ENCODE results near the gene BCKDHA. TPM values are rescaled to one million over a fixed set of nuclear protein-coding genes. Genes with fewer than 3 reads are reported as not detected.
"Not testable (repeated sequence)": the region's sequence is repeated elsewhere in the genome, so short reads cannot be mapped to it uniquely, and the experiment has no call there.

The BCKDHA gene
- total and polyA plus RNA-seq, 2 donors (not counting 3 experiments of a cell fraction or from before 2014, with no cell fraction given), result 16.5 to 50.4 TPM

DNA sequence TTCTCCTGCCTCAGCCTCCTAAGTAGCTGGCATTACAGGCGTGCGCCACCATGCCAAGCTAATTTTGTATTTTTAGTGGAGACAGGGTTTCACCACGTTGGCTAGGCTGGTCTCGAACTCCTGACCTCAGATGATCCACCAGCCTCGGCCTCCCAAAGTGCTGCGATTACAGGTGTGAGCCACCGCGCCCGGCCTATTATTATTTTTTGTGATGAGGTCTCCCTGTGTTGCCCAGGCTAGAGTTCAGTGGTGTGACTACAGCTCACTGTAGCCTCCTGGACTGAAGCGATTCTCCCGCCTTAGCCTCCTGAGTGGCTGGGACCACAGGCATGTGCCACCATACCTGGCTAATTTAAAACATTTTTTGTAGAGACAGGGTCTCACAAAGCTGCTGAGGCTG is 37.8 kb downstream of the BCKDHA start:
- CTCF ChIA-PET, result interaction anchor here (1.2 to 3.8 kb wide), 3 partner anchors 13 to 128 kb away, joined by 4 to 23 read pairs (median 4); no protein-coding TSS in a partner anchor
- H3K36me3 ChIP-seq (ENCODE audit: control insufficient read depth in 2 of 2, extremely low read depth in 1 of 2, insufficient read depth in 2 of 2, low read length in 2 of 2), result peaks cover 0 to 17% of the 10 kb centered on the region in 2 experiments
- FAIRE-seq; H3K9me3 ChIP-seq (replicated peaks; ENCODE audit: control insufficient read depth, insufficient read depth, low read length); H3K27ac ChIP-seq (ENCODE audit: insufficient read depth, low read depth, low read length); POLR2A ChIA-PET; BruUV-seq (replicated peaks); H3K4me3 ChIP-seq (replicated peaks in 1 of 3; ENCODE audit: insufficient read depth in 1 of 3, low read depth in 1 of 3, low read length in 3 of 3); dilution Hi-C loops (cut with MboI; ENCODE audit: extremely low pct_ligation_motif_present, low sequenced_read_pairs); H3K9ac ChIP-seq (replicated peaks; ENCODE audit: extremely low read depth, insufficient read depth, low read length); H4K20me1 ChIP-seq (replicated peaks; ENCODE audit: control insufficient read depth, extremely low read depth, insufficient read depth, low read length); H3K4me1 ChIP-seq (ENCODE audit: control insufficient read depth, extremely low read depth, insufficient read depth, low read length); H3K9me1 ChIP-seq (replicated peaks; ENCODE audit: control insufficient read depth, extremely low read depth, insufficient read depth, low read length); H2AFZ ChIP-seq (ENCODE audit: low read depth, low read length); DNase-seq (ENCODE audit: low read depth, low spot score); H3K27me3 ChIP-seq (ENCODE audit: control insufficient read depth in 2 of 2, insufficient read depth in 2 of 2, low read length in 2 of 2); H3K79me2 ChIP-seq (ENCODE audit: control insufficient read depth, insufficient read depth, low read length); intact Hi-C loops (cut with micrococcal nuclease); H3K4me2 ChIP-seq (ENCODE audit: insufficient read depth, low read length): not testable (repeated sequence)

DNA sequence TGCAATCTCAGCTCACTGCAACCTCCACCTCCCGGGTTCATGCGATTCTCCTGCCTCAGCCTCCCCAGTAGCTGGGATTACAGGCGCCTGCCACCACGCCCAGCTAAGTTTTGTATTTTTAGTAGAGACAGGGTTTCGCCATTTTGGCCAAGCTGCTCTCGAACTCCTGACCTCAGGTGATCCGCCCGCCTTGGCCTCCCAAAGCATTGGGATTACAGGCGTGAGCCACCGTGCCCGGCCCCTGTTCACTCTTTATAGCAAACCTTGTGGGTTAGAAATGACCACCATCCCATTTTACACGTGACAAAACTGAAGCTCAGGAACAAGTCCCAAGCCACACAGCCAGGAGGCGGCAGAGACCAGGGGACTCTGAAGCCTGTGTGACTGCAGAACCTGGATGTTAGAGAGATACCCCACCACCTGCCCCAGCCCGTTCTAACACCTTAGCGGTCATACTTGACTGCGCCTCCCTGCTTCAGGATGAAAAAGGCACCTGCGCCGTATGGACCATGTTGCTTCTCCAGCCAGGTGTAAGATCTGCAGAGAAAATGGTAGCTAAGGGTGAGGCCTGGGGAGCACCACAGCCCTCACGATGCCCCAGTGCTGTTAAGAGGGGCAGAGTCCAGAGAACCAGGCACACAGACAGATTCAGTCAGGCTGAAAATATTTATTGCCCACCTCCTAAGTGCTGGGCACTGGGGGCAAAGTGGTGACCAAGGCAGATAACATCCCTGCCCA is 38.5 kb downstream of the BCKDHA start:
- Histone ChIP-seq H3K27ac (ENCODE audit: insufficient read depth, low read depth, low read length) (no peak overlapping the region), H3K9me3 (replicated peaks; ENCODE audit: control insufficient read depth, insufficient read depth, low read length) (no peaks in the 10 kb centered on the region), H2AFZ (ENCODE audit: low read depth, low read length) (no peak overlapping the region), H3K4me3 (replicated peaks in 1 of 3; ENCODE audit: insufficient read depth in 1 of 3, low read depth in 1 of 3, low read length in 3 of 3) (no peak overlapping the region), H4K20me1 (replicated peaks; ENCODE audit: control insufficient read depth, extremely low read depth, insufficient read depth, low read length) (no peaks in the 10 kb centered on the region), H3K4me1 (ENCODE audit: control insufficient read depth, extremely low read depth, insufficient read depth, low read length) (peaks cover 6% of the 10 kb centered on the region), H3K27me3 (ENCODE audit: control insufficient read depth in 2 of 2, insufficient read depth in 2 of 2, low read length in 2 of 2) (no peaks in the 10 kb centered on the region), H3K79me2 (ENCODE audit: control insufficient read depth, insufficient read depth, low read length) (no peaks in the 10 kb centered on the region), H3K9ac (replicated peaks; ENCODE audit: extremely low read depth, insufficient read depth, low read length) (no peak overlapping the region), H3K4me2 (ENCODE audit: insufficient read depth, low read length) (no peak overlapping the region), H3K36me3 (ENCODE audit: control insufficient read depth in 2 of 2, extremely low read depth in 1 of 2, insufficient read depth in 2 of 2, low read length in 2 of 2) (peaks cover 0 to 17% of the 10 kb centered on the region in 2 experiments), H3K9me1 (replicated peaks; ENCODE audit: control insufficient read depth, extremely low read depth, insufficient read depth, low read length) (no peaks in the 10 kb centered on the region)
- no peak for FAIRE-seq
- DNase-seq (ENCODE audit: low read depth, low spot score), result no peak
- ChIA-PET CTCF (interaction anchor here (1.1 to 3.8 kb wide), 4 partner anchors 13 to 127 kb away, joined by 4 to 23 read pairs (median 4); no protein-coding TSS in a partner anchor), POLR2A (no interaction called here)
- intact Hi-C loops (cut with micrococcal nuclease), result no loop called here
- no TSS peak for BruUV-seq (replicated peaks)
- no peak for TF ChIP-seq GATA2 (IDR thresholded peaks at IDR 0.05; ENCODE audit: insufficient read depth, insufficient read length, low read depth, low read length)
- no peak for TF ChIP-seq POLR2A (IDR thresholded peaks at IDR 0.05; ENCODE audit: low read depth, low read length)
- no peak for TF ChIP-seq MAX (IDR thresholded peaks at IDR 0.05; ENCODE audit: insufficient read depth, insufficient read length)
- no peak for TF ChIP-seq MYC (IDR thresholded peaks at IDR 0.05; ENCODE audit: low read depth, low read length)
- TF ChIP-seq EZH2 (IDR thresholded peaks at IDR 0.05; ENCODE audit: borderline replicate concordance, low read depth, low read length, severe bottlenecking), result no peak
- TF ChIP-seq JUN (IDR thresholded peaks at IDR 0.05; ENCODE audit: borderline replicate concordance, insufficient read depth, insufficient read length, low read depth), result no peak
- no peak for TF ChIP-seq FOS (IDR thresholded peaks at IDR 0.05; ENCODE audit: borderline replicate concordance, insufficient read depth, low read length)
- TF ChIP-seq CTCF (IDR thresholded peaks at IDR 0.05; ENCODE audit: extremely low read depth in 1 of 2, insufficient read depth in 1 of 2, low read depth in 1 of 2, low read length in 2 of 2), result no peak
- TF ChIP-seq POLR2AphosphoS5 (IDR thresholded peaks at IDR 0.05; ENCODE audit: insufficient read depth, low read depth, low read length), result no peak
- dilution Hi-C loops (cut with MboI; ENCODE audit: extremely low pct_ligation_motif_present, low sequenced_read_pairs), result no loop called here

Measured in endothelial cell of umbilical vein (primary cell).